Activated T-helper 2 cell treated with anti-CD3 and anti-CD28 coated beads, Interferon-gamma antibody, Interleukin-2, Interleukin-4, amounts not matched to agents 10 μg/mL and 5 μg/mL and 100 μg/mL, durations not matched to agents 14 hours and 24 hours and 36 hours (primary cell): ENCODE results near the gene TRO. TPM values are rescaled to one million over a fixed set of nuclear protein-coding genes. Genes with fewer than 3 reads are reported as not detected.

ENCODE experiments used
- DNase-seq: peaks from one replicate; pipeline ENCODE4 v3.0.0; 2021; ENCODE audit warnings: low spot score
- H3K27ac Mint-ChIP-seq: one replicate; pipeline ENCODE4 v1.8.0; 2021; ENCODE audit warnings: mixed read lengths
- H3K27me3 Mint-ChIP-seq: one replicate; pipeline ENCODE4 v1.8.0; 2021; ENCODE audit warnings: low read depth, mixed read lengths
- H3K36me3 Mint-ChIP-seq: one replicate; pipeline ENCODE4 v1.8.0; 2021; ENCODE audit warnings: low read depth, mixed read lengths
- H3K4me1 Mint-ChIP-seq: one replicate; pipeline ENCODE4 v1.8.0; 2021; ENCODE audit warnings: low read depth, mixed read lengths
- H3K4me3 Mint-ChIP-seq: one replicate; pipeline ENCODE4 v1.8.0; 2021; ENCODE audit warnings: low read depth, mild to moderate bottlenecking, moderate library complexity, mixed read lengths
- H3K9me3 Mint-ChIP-seq: one replicate; pipeline ENCODE4 v1.8.0; 2021; ENCODE audit warnings: mixed read lengths
- intact Hi-C: fragments of 100-400 bp; cut with micrococcal nuclease; formaldehyde crosslinking; loops from one replicate; pipeline ENCODE4 v1.15.1; 2023
- total RNA-seq: library from RNA; stranded (reverse); gene quantifications from 2 replicates; pipeline ENCODE4 v1.2.3, GENCODE V29; 2022

The TRO gene
- total RNA-seq, 1 donor from 2014 or later = 2.8 TPM

DNA sequence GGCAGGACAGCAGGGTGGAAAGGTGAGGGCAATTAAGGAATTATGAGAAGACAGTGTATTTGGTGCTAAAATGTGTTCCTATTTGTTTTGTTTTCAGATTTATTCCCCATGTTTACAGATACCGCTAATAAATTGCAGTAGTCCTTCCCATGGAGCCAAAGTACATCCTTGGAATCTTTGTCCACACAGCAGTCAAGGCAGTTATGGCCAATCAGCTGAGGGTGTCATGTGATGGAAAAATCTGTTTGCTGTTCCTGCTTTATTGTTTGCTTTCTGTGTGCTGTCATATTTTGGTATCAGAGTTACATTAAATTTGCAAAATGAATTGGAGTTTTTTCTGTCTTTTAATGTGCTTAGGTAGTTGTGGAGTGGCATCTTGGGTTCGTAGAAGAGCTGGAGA is 10.5 kb downstream of the TRO start:
- no peak overlapping the region for H3K27ac Mint-ChIP-seq
- no peaks in the 10 kb centered on the region for H3K4me1 Mint-ChIP-seq
- intact Hi-C loops = no loop called here
- no peak for DNase-seq
- H3K27me3 Mint-ChIP-seq = no peaks in the 10 kb centered on the region
- no peak overlapping the region for H3K4me3 Mint-ChIP-seq
- no peaks in the 10 kb centered on the region for H3K36me3 Mint-ChIP-seq
- H3K9me3 Mint-ChIP-seq = no peaks in the 10 kb centered on the region

- Mint-ChIP-seq H3K4me1 (no peaks in the 10 kb centered on the region), H3K36me3 (no peaks in the 10 kb centered on the region), H3K27me3 (no peaks in the 10 kb centered on the region), H3K4me3 (no peak overlapping the region), H3K9me3 (no peaks in the 10 kb centered on the region), H3K27ac (no peak overlapping the region)
- no peak for DNase-seq
- intact Hi-C loops = no loop called here
Measured at GRCh38 chrX:54933150-54933826, 12.7 kb downstream of the TRO start.

GRCh38 chrX:54934058-54934457 is 13.4 kb downstream of the TRO start:
- no peak overlapping the region for H3K4me3 Mint-ChIP-seq
- H3K27ac Mint-ChIP-seq = no peak overlapping the region
- no peaks in the 10 kb centered on the region for H3K36me3 Mint-ChIP-seq
- no peak for DNase-seq
- intact Hi-C loops = no loop called here
- no peaks in the 10 kb centered on the region for H3K4me1 Mint-ChIP-seq
- H3K27me3 Mint-ChIP-seq = no peaks in the 10 kb centered on the region
- no peaks in the 10 kb centered on the region for H3K9me3 Mint-ChIP-seq

GRCh38 chrX:54934890-54935289 is 14.3 kb downstream of the TRO start:
- Mint-ChIP-seq H3K9me3 (no peaks in the 10 kb centered on the region), H3K27ac (no peak overlapping the region), H3K27me3 (no peaks in the 10 kb centered on the region), H3K36me3 (no peaks in the 10 kb centered on the region), H3K4me3 (no peak overlapping the region), H3K4me1 (no peaks in the 10 kb centered on the region)
- intact Hi-C loops = no loop called here
- DNase-seq = no peak

DNA sequence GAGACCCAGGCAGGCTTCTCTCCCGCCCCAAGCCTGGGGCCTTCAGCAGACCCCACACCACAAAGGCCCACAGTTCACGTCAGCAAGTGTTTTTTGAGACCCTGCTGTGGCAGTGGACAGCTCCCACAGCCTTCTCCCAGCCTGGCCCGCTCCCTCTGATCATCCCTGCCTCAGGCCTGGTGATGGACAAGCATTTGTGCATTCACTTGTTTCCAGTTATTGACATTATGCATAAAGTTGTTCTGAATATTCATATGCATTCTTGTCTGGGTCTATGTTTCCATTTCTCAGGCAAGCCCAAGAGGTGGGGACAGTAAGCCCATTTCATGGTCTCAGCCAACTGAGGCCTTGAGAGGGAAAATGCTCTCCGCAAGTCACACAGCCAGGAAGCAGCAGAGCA is 14.7 kb downstream of the TRO start:
- no peak for DNase-seq
- no peaks in the 10 kb centered on the region for H3K36me3 Mint-ChIP-seq
- intact Hi-C loops = no loop called here

DNA sequence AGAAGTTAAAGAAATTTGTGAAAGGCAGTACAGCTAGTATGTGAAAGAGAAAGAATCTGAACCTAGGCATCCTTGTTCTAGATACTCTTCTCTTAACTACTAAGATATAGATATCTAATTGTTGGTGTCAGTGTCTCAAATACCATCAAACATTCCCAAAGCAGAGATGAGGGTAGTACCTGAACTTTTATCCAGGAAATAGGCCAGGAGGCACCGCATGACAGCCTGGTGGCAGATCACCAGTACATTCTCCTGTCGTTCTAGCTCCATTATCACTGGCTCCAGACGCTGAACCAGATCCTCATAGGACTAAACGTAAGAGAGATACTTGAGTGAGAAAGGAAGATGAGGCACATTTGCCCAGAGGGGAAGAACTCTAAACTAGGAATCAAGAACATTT is 16.8 kb downstream of the TRO start:
- intact Hi-C loops = no loop called here
- DNase-seq = no peak
- Mint-ChIP-seq H3K27ac (no peak overlapping the region), H3K4me1 (no peaks in the 10 kb centered on the region), H3K9me3 (no peaks in the 10 kb centered on the region), H3K36me3 (no peaks in the 10 kb centered on the region), H3K4me3 (no peak overlapping the region), H3K27me3 (no peaks in the 10 kb centered on the region)

More for the DNA sequence above, 14.7 kb downstream of the TRO start:
- no peaks in the 10 kb centered on the region for H3K27me3 Mint-ChIP-seq
- no peak overlapping the region for H3K27ac Mint-ChIP-seq
- no peaks in the 10 kb centered on the region for H3K9me3 Mint-ChIP-seq
- H3K4me1 Mint-ChIP-seq = no peaks in the 10 kb centered on the region
- H3K4me3 Mint-ChIP-seq = no peak overlapping the region

GRCh38 chrX:54944816-54945215 is 24.2 kb downstream of the TRO start:
- Mint-ChIP-seq H3K4me3 (no peak overlapping the region), H3K36me3 (no peaks in the 10 kb centered on the region), H3K9me3 (no peaks in the 10 kb centered on the region), H3K27ac (no peak overlapping the region), H3K27me3 (no peaks in the 10 kb centered on the region), H3K4me1 (no peaks in the 10 kb centered on the region)
- intact Hi-C loops = no loop called here
- no peak for DNase-seq

DNA sequence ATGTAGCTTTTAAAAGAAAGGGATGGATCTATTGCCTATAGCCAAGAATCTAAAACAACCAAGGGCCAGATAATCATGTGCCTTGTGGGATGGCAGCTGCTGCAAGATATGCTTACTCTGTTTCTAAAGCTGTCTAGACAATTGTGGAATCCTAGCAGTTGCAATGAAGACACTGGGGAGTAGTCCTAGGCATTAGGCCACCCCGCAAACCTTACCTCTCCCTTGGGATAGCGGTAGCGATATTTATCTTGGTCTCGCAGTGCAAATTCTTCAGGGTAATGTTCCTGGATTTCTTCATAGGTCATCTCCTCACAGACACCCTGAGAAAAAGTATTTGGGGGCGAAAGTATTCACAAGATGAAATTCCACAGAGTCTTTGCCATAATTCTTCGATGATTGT is 24.6 kb downstream of the TRO start:
- no peaks in the 10 kb centered on the region for H3K27me3 Mint-ChIP-seq
- no peaks in the 10 kb centered on the region for H3K36me3 Mint-ChIP-seq
- intact Hi-C loops = no loop called here
- no peak overlapping the region for H3K27ac Mint-ChIP-seq
- no peaks in the 10 kb centered on the region for H3K4me1 Mint-ChIP-seq
- no peak for DNase-seq
- H3K9me3 Mint-ChIP-seq = no peaks in the 10 kb centered on the region
- no peak overlapping the region for H3K4me3 Mint-ChIP-seq

DNA sequence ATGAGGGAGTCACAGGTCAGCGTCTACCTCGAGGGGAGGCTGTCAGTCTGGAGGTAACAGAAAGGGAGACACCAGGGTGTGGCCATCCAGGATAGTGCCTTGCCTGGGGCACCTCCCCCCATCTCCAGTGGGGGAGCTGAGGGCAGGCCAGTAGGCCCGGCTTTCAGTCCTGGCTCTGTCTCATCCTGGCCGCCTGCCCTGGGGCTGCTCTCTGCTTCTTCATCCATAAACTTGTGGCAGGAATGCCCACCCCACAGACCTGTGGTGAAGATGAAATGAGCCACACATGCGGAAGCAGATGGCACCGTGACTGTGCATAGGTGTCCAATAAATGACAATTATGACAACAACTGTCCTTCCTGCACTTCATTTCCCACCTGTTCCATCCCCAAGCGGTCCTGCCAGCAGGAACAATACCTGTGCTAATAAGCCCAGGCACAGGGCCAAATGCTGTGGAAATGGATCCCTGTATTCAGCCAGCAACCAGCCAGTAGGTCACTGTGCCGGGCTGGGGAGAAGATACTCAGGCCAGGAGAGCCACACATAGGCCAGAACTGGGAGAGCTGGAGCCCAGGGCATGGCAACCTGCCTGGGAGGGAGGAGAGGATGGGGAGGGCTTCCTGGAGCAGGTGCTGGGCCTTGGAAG is 30.2 kb downstream of the TRO start:
- Mint-ChIP-seq H3K27ac (no peak overlapping the region), H3K36me3 (no peaks in the 10 kb centered on the region), H3K4me3 (no peak overlapping the region), H3K4me1 (no peaks in the 10 kb centered on the region), H3K9me3 (no peaks in the 10 kb centered on the region), H3K27me3 (no peaks in the 10 kb centered on the region)
- no peak for DNase-seq
- intact Hi-C loops = no loop called here

DNA sequence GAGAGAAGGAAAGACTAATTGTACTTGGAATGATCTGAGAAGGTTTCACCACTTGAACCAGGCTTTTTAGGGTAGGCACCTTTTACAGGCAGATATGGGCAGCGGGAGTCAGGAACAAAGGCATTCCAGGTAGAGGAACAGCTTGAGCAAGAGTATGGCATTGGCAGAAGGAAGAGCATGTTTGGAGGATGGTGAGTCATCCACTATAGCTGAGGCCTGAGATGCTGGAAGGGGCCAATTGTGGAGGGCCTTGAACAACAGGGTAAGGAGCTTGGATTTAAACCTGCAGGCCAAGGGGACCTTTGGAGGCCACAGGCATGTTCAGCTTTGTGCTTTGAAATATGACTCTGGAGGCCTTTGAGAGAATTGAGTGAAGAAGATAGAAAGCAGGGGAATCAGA is 41.1 kb downstream of the TRO start:
- H3K27me3 Mint-ChIP-seq = peaks cover 4% of the 10 kb centered on the region
- peaks cover 5% of the 10 kb centered on the region for H3K4me1 Mint-ChIP-seq
- intact Hi-C loops = no loop called here
- H3K9me3 Mint-ChIP-seq = no peaks in the 10 kb centered on the region
- no peak overlapping the region for H3K4me3 Mint-ChIP-seq
- H3K27ac Mint-ChIP-seq = no peak overlapping the region
- no peak for DNase-seq
- H3K36me3 Mint-ChIP-seq = no peaks in the 10 kb centered on the region

GRCh38 chrX:54964766-54965497 is 44.3 kb downstream of the TRO start:
- DNase-seq = no peak
- Mint-ChIP-seq H3K27ac (no peak overlapping the region), H3K27me3 (peaks cover 4% of the 10 kb centered on the region), H3K4me3 (no peak overlapping the region), H3K4me1 (peaks cover 5% of the 10 kb centered on the region), H3K36me3 (no peaks in the 10 kb centered on the region), H3K9me3 (no peaks in the 10 kb centered on the region)
- intact Hi-C loops = no loop called here

DNA sequence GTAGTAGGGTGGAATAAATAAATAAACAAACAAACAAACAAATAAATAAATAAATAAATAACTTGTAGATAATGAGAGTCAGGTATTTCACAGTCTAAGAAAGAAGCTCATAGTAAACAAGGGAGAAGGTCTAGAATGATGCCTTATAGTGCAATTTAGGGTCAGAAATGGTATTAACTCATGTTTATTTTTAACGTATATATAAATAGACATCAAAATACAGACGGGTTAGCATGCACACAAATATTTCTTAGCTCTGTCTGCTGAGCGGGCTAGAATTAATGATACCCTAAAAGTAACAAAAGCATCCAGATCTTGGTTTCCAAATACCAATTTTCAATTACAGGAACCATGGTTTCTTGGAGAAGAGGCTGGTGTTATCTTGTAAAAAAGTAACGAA is 56.8 kb downstream of the TRO start:
- H3K4me1 Mint-ChIP-seq = no peaks in the 10 kb centered on the region
- H3K27me3 Mint-ChIP-seq = no peaks in the 10 kb centered on the region
- no peaks in the 10 kb centered on the region for H3K36me3 Mint-ChIP-seq
- H3K27ac Mint-ChIP-seq = no peak overlapping the region
- no peaks in the 10 kb centered on the region for H3K9me3 Mint-ChIP-seq
- no peak for DNase-seq
- no peak overlapping the region for H3K4me3 Mint-ChIP-seq
- intact Hi-C loops = no loop called here

DNA sequence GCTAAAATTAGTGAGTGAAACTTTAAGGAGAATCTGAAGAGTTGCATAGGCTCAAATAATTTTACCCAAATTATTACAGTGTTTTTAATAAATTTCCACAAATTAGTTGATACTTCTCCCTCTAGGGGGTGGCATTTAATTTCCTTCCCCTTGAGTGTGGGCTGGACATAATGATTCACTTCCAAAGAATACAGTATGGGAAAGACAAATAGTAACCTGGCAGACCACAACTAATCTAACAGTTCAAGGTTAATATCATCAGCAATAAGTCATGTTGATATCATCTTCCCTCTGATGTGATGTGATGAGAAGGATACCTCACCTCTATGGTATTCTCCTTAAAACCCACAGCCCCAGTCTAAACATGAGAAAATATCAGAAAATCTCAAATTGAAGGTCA is 57.8 kb downstream of the TRO start:
- no peaks in the 10 kb centered on the region for H3K9me3 Mint-ChIP-seq
- DNase-seq = no peak
- H3K4me1 Mint-ChIP-seq = no peaks in the 10 kb centered on the region
- intact Hi-C loops = no loop called here
- H3K36me3 Mint-ChIP-seq = no peaks in the 10 kb centered on the region
- no peaks in the 10 kb centered on the region for H3K27me3 Mint-ChIP-seq
- H3K27ac Mint-ChIP-seq = no peak overlapping the region
- H3K4me3 Mint-ChIP-seq = no peak overlapping the region
